D341Med (cell line): Measurements from ENCODE around the gene GGT7.
"Not testable (repeated sequence)": the region's sequence is repeated elsewhere in the genome, so short reads cannot be mapped to it uniquely, and the experiment has no call there.

ENCODE experiments used
- DNase-seq: peaks from one replicate; pipeline ENCODE4 v3.0.0; 2012; ENCODE audit warnings: low spot score

Gene GGT7

GRCh38 chr20:34842143-34842542 lies 30.5 kb downstream of the GGT7 start:
- no peak for DNase-seq

GRCh38 chr20:34834459-34834893 lies 38.2 kb downstream of the GGT7 start:
- peak; percentile 47 for DNase-seq

GRCh38 chr20:34831936-34832335 lies 40.7 kb downstream of the GGT7 start:
- DNase-seq: no peak

- DNase-seq: no peak
Measured at GRCh38 chr20:34829191-34829590, 43.5 kb downstream of the GGT7 start.

GRCh38 chr20:34825530-34826362 lies 46.9 kb downstream of the GGT7 start, which contains the start of gene NCOA6:
Gene NCOA6 (minus strand): TSS chr20:34825651. CDS start chr20:34782355, 43,296 bp downstream.
- DNase-seq: peak; percentile 96

GRCh38 chr20:34824806-34825529 lies 47.7 kb downstream of the GGT7 start:
- peak; percentile 87 for DNase-seq

GRCh38 chr20:34824452-34824805 lies 48.2 kb downstream of the GGT7 start:
- peak; percentile 58 for DNase-seq

GRCh38 chr20:34824026-34824425 lies 48.6 kb downstream of the GGT7 start:
- DNase-seq: no peak

- no peak for DNase-seq
Measured at GRCh38 chr20:34820805-34821578, 51.7 kb downstream of the GGT7 start.

- DNase-seq: no peak
Measured at GRCh38 chr20:34817801-34818200, 54.9 kb downstream of the GGT7 start.

- DNase-seq: no peak
Measured at GRCh38 chr20:34817072-34817471, 55.6 kb downstream of the GGT7 start.

GRCh38 chr20:34815636-34816035 lies 57.0 kb downstream of the GGT7 start:
- no peak for DNase-seq

GRCh38 chr20:34808583-34808982 lies 64.1 kb downstream of the GGT7 start:
- DNase-seq: no peak

- DNase-seq: not testable (repeated sequence)
Measured at GRCh38 chr20:34807944-34808465, 64.7 kb downstream of the GGT7 start.

GRCh38 chr20:34806255-34806654 lies 66.4 kb downstream of the GGT7 start:
- no peak for DNase-seq

GRCh38 chr20:34798871-34799270 lies 73.8 kb downstream of the GGT7 start:
- no peak for DNase-seq

GRCh38 chr20:34798328-34798727 lies 74.3 kb downstream of the GGT7 start:
- no peak for DNase-seq

GRCh38 chr20:34797012-34797995 lies 75.4 kb downstream of the GGT7 start:
- no peak for DNase-seq
